ENCODE data around the gene PPARA.
"Not testable (repeated sequence)": the region's sequence is repeated elsewhere in the genome, so short reads cannot be mapped to it uniquely, and the experiment has no call there.

PPARA gene

DNA sequence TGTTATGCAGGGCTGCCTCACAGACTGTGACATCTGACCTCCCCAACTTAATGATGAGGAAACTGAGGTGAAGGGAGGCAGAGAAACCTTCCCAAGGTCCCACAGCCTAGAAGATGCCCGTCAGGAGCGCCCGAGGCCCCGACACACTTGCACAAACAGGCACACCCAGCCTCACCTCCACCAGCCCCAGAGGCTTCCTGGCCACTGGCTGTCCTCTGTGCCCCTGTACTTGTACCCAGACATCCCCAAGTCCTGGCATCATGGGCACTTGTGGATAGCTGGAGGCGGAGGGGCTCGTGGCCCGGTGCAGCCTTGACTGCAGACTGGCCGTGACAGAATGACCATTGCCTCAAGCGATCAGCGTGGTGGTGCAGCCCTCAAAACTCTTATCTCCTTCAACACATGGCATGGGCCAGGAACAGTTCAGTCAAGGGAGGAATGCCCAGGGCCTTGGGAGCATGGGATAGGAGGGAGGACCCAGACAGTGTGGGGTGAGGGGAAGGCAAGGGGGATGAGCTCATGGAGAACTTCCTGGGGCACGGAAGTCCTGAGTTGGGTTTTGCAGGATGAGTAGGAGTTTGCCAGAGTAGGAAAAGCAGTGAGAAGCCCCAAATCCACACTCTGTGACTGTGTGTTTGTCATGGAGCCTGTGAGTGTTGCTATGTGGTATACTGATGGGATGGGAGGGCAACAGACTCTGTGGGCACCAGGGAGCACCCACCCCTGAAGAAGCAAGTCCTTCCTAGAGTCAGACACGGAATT is 25.8 kb upstream of the PPARA start:
- in situ Hi-C loops (cut with MboI; ENCODE audit: low sequenced_read_pairs) = loop anchor here (10.0 kb wide), 2 partner anchors 200 to 430 kb away; no protein-coding TSS in a partner anchor

DNA sequence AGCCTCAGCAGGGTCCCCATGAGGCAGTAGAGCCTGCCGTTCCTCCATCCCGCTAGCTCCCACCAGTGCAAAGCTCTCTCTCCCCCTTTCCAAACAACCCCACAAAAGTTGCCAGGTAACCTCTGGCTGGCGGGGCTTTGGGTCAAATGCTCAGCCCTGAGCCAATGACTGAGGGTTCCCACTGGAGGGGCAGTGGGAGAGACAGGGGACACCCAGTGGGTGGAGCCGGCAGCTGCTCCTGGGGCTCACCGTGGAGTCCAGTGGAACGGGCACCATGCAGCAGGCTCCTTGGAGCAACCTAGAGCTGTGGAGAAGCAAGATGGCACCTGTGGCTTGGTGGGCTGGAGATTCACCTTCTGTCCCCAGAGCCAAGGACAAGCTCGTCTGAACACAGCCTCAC is 25.0 kb upstream of the PPARA start:
- in situ Hi-C loops (cut with MboI; ENCODE audit: low sequenced_read_pairs) = loop anchor here (10.0 kb wide), 2 partner anchors 199 to 429 kb away; no protein-coding TSS in a partner anchor

DNA sequence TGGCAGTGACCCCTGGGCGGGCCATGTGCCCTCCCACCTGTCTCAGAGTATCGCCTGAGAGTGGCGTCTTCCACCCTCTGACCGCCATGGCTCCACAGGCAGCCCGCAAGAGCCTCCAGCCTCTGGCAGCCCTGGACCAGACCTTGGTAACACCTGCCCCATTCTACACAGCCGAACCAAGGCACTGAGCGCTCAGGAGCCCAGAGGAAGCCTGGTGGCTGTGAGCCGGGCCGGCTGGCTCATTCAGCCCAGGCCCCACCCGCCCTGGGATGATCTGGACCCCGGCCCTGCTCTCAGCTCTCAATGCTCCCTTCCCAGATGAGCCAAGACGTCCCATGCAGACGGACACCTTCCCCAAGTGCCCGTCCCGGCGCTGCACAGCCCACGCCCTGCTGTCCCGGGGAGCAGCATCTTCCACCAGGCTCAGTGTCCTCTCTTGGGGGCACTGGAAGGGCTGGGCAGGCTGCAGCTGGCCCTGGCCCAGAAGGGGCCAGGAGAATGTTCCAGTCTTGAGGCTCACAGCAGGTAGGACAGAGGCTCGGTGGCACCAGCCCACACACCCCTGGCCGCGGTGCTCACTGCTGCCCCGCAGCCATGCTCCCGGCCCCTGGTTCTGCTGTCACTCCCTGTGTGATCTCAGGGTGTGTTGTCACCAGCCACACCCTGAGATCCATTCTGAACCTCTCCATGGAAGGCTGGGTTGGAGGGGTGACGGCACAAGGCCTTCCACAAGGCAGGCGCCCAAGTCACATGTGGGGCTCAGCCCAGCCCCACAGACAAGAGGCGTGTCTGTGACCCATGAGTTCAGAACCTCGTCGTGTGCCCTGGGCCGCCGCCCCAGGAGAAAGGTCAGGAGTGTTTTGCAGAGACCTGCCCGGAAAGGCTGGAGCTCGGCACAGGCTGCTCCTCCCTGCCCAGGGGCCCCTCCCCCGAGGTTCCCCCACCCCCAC is 24.2 kb upstream of the PPARA start:
- in situ Hi-C loops (cut with MboI; ENCODE audit: low sequenced_read_pairs) = loop anchor here (10.0 kb wide), 2 partner anchors 199 to 429 kb away; no protein-coding TSS in a partner anchor

DNA sequence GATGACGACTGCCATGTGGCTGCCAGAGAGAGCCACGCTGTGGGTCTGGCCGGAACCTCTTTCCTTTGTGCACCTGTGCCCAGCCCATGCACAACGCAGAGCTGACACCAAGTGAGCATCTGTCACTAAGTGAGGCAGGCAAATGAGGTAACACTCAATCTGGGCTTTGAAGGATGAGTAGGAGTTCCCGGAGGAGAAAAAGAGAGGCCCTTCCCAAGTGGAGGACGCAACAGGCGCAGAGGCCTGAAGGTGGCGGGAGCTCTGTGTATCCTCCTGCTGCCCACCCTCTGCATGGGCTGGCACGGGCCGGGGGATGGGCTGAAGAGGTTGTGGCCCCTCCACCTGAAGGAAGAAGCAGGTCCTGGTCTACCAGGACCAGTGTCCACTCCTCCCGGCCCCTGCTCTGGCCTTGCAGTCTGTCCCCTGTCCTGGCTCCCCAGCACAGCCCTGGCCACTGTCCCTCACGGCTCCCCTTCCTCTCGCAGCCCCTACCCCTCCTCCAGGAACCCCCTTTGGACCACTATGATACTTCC is 23.4 kb upstream of the PPARA start:
- in situ Hi-C loops (cut with MboI; ENCODE audit: low sequenced_read_pairs) = loop anchor here (10.0 kb wide), 2 partner anchors 198 to 428 kb away; no protein-coding TSS in a partner anchor

DNA sequence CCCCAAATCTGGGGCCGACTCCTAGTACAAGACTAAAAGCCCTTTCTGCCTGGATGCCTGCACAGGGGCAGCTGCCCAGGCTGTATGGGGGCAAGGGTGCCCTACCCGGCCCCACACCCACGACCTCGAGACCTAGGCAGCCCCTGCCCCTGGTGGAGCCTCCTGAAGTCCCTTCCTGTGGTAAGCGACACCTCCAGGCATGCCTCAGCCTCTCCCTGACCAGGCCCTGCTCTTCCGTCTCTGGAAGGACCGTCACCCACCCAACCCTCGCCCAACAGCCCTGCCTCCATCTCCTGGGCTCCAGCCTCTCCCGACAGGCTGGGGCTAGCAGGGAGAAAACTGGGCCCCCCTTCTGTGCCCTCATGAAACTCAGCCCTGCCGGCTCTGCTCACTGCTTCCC is 22.8 kb upstream of the PPARA start:
- in situ Hi-C loops (cut with MboI; ENCODE audit: low sequenced_read_pairs) = loop anchor here (10.0 kb wide), 2 partner anchors 197 to 427 kb away; no protein-coding TSS in a partner anchor

DNA sequence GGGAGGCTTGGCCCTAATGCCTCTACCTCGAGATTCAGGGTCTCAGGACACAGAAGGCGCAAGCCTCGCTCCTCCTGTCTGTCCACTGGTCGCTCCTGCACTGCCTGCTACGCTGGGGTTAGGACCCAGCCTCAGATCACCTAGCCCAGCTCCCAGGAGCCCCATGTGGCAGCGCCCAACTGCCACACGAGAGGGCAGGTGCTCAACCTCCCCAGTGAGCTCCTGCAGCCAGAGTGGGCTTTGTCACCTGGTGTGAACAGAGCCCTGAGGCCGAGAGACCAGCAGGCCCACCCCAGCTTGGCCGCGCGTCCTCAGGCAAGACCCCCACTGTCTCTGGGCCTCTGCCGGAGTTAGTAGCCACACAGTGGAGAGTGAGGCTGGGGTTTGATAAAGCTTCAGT is 21.7 kb upstream of the PPARA start:
- in situ Hi-C loops (cut with MboI; ENCODE audit: low sequenced_read_pairs) = loop anchor here (10.0 kb wide), 2 partner anchors 196 to 426 kb away; no protein-coding TSS in a partner anchor

DNA sequence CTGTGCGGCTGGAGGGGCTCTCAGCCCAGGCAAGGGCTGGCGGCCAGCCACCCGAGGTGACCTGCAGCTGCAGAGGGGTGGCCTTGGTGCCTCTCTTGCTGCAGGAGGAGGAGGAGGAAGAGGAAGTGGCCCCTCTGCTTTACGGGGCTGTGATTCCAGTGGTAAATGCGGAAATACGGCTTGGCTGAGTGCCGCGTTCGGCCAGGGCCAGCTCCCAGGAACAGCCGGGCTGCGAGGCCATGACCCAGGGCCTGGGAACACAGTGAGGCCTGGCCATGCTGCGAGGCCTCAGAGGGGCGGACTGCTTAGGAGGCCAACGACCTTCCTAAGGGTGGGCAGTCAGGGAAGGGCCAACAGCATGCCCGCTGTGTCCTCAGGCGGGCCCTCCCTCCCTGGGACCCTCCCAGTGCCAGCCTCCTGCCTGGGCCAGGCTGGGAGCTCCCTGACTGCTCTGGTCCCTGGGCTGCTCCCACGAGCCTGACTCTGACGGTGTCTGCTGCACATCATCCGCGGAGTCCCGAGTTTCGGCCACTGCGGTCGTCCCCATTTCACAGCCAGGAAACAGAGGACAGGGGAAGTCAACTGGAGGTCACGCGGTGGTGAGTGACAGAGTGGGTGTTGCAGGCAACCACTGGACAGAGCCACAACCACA is 20.8 kb upstream of the PPARA start:
- in situ Hi-C loops (cut with MboI; ENCODE audit: low sequenced_read_pairs) = loop anchor here (10.0 kb wide), 2 partner anchors 195 to 425 kb away; no protein-coding TSS in a partner anchor

DNA sequence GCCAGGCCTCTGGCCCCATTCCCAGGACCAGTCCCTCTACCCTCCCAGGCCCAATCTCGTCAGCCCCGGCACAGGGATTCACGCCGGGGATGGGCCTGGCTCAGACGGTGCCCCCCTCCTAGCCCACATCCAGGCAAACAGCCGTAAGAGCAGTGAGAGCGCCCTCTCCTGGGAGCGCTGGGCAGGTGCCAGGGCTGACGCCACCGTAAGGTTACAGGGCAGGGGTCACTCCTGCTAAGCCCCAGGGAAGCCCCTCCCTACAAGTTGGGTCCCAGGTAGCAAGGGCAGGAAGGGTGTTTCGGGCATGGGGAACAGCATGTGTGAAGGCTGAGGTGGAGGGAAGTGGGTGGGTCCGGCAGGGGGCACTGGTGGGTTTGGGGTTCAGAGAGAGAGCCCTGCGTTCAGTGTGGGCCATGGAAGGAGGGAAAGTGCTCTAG is 19.2 kb upstream of the PPARA start:
- in situ Hi-C loops (cut with MboI; ENCODE audit: low sequenced_read_pairs) = no loop called here

DNA sequence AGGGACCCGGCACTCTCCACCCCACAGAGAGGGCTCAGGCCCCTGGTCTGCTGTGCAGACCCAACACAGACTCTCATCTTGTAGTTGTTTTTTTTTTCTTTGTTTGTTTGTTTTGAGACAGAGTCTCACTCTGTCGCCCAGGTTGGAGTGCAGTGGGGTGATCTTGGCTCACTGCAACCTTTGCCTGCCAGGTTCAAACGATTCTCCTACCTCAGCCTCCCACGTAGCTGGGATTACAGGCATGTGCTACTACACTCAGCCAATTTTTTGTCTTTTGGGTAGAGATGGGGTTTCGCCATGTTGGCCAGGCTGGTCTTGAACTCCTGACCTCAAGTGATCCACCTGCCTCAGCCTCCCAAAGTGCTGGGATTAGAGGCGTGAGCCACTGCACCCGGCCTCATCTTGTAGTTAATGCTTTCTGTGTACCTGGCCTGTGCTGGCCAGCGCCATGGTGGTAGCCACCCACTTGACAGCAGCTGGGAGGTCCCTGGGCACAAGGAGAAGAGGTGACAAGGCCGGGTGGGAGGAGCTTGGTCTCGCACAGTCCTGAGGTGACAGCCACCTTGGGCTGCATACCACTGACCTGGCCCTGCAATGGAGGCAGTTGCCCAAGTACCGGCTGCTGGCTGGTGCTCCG is 18.0 kb upstream of the PPARA start:
- in situ Hi-C loops (cut with MboI; ENCODE audit: low sequenced_read_pairs) = not testable (repeated sequence)

DNA sequence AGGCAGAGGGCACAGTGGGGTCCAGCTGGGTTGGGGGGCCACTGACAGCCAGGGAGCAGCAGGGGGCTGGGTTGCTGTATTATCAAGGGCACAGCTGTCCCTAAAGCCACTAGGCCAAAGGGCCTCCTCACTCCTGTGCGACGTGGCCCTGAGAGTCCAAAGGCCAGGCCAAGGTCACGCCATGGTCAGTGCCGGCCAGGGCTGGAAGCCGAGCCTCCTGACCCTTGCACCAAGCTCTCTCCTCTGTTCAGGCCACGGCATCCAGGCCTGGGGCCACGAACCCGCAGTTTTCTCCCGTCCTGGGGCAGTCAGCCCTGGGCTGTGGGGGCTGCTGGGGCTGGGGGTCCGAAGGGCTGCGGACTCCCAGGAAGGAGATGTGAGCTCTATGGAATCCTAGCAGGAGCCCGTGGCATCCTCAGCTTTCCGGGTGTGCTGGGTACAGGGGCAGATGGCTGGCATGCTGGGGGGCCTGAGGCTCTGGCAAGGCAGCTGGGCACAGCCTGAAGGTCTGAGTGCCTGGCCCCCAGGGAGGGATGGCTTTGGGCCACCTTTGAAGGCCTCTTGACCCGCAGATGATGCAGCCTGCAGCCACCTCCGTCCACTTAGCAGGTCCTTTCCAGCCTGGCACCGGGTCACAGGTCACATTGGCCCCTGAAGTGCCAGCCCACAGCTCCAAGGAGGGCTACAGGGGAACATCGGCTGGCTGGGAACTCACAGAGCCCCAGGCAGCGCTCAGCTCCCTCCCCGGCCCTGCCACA is 17.3 kb upstream of the PPARA start:
- in situ Hi-C loops (cut with MboI; ENCODE audit: low sequenced_read_pairs) = no loop called here

DNA sequence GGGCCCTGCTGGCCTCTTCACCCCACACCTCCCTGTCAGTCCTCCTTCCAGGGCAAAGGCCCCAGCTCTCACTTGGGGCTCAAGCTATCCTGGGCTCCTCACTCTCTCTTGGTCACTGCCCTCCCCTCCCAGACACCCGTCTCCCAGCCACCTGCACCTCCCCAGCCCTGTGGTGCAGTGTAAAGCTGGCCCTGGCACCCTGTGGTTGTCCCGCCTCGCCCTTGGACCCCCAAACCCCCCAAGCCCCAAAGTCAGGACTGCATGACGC is 16.8 kb upstream of the PPARA start:
- in situ Hi-C loops (cut with MboI; ENCODE audit: low sequenced_read_pairs) = no loop called here

DNA sequence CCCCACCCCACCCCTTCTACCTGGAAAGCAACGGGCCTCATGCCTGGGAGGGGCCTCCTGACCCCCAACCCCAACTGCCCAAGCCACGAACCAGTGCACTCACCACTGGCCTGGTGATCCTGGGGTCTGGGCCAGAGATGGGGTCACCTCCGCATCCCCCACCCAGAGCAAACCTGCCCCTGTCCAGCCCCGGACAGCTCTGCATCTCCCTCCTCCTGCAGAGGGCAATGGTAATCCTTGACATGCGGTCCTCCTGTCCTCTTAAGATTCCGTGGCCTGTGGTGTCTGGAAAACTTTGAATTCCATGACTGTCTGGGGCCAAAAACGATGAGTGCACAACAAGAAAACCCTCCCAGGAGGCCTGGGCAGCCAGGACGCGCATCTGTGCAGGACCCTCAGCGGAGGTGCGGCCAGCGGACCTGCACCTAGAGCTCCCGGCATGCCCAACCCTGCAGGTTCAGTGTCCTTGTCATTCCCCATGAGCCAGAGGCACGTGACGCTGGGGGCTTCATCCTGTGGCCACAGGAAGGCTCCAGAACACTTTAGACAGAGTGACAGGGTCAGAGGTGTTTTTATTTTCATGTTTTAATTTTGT is 16.1 kb upstream of the PPARA start:
- in situ Hi-C loops (cut with MboI; ENCODE audit: low sequenced_read_pairs) = no loop called here

DNA sequence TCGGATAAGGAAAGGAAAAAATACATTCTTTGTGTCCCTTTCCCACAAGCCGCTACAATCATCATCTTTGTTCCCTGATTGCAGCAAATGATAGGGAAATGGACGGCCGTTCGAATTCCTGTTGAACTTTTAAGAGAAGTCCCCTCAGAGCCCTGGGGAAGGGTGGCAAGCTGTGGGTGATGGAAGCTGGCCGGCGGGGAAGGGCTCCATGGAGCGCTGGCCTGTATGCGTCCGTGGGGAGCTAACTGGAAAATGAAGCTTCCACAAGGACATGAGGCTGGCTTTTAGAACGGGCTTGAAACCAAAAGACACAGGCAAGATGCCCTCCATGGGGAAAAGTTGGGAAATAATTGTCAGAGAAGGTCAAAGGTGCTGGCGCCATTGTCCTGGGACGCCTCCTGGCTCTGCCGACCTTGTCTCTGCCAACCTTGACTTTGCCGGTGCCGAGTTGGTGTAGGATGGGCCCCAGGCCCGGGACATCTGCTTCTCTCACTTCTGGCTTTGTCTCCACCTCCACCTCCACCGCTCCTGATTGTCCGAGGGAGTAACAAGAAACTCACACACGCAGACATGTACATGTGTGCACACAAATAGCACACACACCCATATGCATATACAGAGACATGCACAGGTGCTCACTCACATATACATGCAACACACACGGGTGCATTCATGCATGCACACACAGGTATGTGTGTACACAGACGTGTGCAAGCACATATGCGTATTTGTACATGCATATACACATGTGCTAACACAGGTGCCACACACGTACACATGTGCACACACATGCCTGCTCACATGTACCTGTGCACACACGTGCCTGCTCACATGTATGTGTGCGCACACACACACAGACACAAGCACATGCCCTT is 14.5 kb upstream of the PPARA start:
- in situ Hi-C loops (cut with MboI; ENCODE audit: low sequenced_read_pairs) = no loop called here

DNA sequence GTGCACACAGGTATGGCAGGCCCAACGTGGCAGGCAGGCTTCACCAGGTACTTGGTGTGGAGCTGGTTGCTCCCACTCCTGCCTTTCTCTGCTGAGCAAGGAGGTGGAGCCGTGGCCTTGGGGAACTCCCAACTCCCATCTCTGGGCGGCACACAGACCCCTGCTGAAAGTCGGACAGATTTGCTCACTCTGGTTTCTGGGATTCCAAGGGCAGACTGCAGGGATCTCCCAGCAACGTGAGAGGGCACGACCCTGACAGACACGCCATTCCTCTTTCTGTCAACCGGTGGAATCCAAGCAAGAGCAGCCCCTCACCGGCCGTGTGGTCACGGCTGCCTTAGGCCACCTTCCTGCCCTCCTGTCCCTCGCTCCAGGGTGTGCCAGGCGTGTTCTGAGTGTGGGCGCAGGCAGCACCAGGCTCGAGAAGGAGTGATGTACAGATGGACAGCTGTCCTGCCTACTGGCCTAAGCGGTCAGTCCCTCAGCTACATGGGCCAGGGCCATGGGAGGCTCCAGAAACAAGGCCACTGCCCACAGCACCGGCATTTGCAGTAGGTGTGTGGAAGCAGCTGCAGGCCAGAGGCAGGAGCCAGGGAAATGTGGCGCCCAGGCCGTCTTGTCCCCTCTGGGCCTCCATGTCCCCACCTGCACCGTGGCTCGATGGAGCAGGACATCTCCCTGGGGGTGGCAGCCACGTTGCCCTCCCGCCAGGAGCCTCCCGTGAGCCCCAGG is 13.7 kb upstream of the PPARA start:
- in situ Hi-C loops (cut with MboI; ENCODE audit: low sequenced_read_pairs) = no loop called here

DNA sequence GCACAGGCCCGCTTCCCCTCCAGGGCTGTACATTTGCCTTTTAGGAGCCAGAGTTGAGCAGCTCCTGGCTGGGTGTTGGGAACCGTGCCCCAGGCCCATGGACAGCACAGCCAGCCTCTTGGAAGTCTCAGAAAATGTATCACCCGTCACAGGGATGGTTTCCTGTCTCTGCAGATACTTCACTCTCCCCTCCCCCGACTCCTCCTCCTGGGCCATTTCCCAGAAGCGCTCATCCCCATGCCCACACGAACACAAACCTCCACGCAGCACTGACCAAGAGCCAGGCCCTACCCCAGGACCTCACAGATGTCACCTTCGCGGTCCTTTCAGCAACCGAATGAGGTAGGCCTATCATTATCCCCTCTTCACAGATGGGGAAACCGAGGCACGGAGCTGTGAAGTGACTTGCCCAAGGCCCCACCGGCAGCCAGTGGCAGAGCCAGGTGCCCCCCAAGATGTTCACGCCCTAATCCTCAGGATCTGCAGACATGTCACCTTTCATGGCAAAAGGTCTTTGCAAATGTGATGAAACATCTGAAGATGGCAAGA is 13.0 kb upstream of the PPARA start:
- in situ Hi-C loops (cut with MboI; ENCODE audit: low sequenced_read_pairs) = no loop called here

DNA sequence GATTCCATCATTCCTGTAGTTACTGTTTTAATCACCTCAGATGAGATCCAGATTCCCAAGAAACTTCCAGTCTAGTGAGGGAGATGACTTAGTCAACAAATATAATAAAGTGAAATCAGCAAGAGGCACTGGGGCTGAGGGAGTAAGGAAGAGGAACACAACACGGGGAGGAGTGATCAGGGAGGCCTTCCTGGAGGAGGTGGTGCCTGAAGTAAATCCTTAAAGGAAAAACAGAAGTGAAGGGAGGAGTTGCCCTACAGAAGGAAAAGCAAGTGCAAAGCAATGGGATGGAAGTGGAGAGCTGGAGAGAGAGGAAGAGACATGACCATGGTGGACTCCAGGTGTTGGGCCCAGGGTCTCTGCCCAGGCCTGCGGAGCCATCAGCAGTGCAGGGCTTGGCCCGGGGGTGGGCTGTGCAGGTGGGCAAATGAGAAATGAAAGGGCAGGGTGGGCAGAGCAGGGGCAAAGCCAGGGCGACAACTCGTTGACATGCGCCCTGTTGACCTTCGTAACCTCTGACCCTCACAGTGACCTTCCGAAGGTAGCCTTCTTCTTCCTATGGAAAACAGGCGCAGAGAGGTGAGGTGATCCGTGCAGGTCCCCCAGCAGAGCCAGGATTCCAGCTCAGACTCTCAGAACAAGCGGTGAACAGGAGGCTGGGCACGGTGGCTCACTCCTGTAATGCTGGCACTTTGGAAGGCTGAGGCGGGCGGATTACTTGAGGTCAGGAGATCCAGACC is 12.1 kb upstream of the PPARA start:
- in situ Hi-C loops (cut with MboI; ENCODE audit: low sequenced_read_pairs) = no loop called here

DNA sequence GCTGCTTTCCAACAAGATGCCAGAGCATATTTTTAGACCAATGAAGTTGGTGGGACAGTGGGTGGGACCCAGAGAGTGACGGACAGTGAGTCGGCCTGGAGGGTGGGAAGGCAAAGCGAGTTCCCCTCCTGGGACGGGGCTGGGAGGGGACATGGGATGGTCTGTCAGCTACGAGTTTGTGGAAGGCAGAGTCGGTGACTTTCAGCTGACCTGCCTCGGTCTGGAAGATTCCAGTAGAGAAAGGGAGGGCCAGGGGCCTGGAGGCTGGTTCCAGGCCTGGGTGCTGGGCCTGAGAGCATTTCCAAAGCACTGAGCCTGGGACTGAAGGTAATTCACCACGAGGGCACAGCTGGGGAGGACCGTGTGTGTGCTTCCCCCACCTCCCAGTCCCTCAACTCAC is 10.9 kb upstream of the PPARA start:
- in situ Hi-C loops (cut with MboI; ENCODE audit: low sequenced_read_pairs) = not testable (repeated sequence)

Data from HL-60/S4 treated with retinoic acid at 250 ng/mL for 4 days and 3 days (cell line).